SJCRH30 (cell line): ENCODE data around the gene CELF5. TPM values are rescaled to one million over a fixed set of nuclear protein-coding genes. Genes with fewer than 3 reads are reported as not detected.

Experiments used
- DNase-seq, 2 experiments: peaks; one replicate each; pipeline ENCODE4 v3.0.0-alpha.2; 2015 to 2020
- H3K27ac ChIP-seq: fragments of 250-450 bp; sonication (Bioruptor Pico); 2 replicates; pipeline ENCODE4 v1.5.1; 2020; ENCODE audit warnings: mild to moderate bottlenecking, moderate library complexity
- H3K27me3 ChIP-seq: fragments of 250-450 bp; sonication (Bioruptor Pico); 2 replicates; pipeline ENCODE4 v1.5.1; 2020; ENCODE audit warnings: mild to moderate bottlenecking, moderate library complexity
- H3K36me3 ChIP-seq: fragments of 250-450 bp; sonication (Bioruptor Pico); 2 replicates; pipeline ENCODE4 v1.5.1; 2020; ENCODE audit warnings: mild to moderate bottlenecking, moderate library complexity
- H3K4me1 ChIP-seq: fragments of 250-450 bp; sonication (Bioruptor Pico); 2 replicates; pipeline ENCODE4 v1.5.1; 2020; ENCODE audit warnings: mild to moderate bottlenecking, moderate library complexity
- H3K4me3 ChIP-seq: fragments of 250-450 bp; sonication (Bioruptor Pico); 2 replicates; pipeline ENCODE4 v1.5.1; 2020; ENCODE audit warnings: mild to moderate bottlenecking, moderate library complexity
- H3K9me3 ChIP-seq: fragments of 250-450 bp; sonication (Bioruptor Pico); replicated peaks from 2 replicates; pipeline ENCODE4 v1.5.1; 2020; ENCODE audit warnings: mild to moderate bottlenecking, moderate library complexity
- total RNA-seq: library from RNA; depleted of rRNA; stranded (reverse); fragments of >200 nt; shearing (Covaris generic); gene quantifications from 2 replicates; pipeline ENCODE4 v1.2.3, GENCODE V29; 2014; rRNA removed

CELF5 gene
- total RNA-seq, result not detected in 2 replicates

- Histone ChIP-seq H3K27me3 (peaks cover 24% of the 10 kb centered on the region), H3K4me1 (no peaks in the 10 kb centered on the region), H3K4me3 (no peak within 1 kb of the TSS), H3K36me3 (no peaks in the 10 kb centered on the region), H3K9me3 (no peaks in the 10 kb centered on the region), H3K27ac (no peak within 1 kb of the TSS)
- DNase-seq, result peak; percentile 43 to 56
Observed at GRCh38 chr19:3224346-3225168, at the start of gene CELF5. Gene CELF5 (plus strand): TSS chr19:3224661. CDS start chr19:3224740, 79 bp downstream.

DNA sequence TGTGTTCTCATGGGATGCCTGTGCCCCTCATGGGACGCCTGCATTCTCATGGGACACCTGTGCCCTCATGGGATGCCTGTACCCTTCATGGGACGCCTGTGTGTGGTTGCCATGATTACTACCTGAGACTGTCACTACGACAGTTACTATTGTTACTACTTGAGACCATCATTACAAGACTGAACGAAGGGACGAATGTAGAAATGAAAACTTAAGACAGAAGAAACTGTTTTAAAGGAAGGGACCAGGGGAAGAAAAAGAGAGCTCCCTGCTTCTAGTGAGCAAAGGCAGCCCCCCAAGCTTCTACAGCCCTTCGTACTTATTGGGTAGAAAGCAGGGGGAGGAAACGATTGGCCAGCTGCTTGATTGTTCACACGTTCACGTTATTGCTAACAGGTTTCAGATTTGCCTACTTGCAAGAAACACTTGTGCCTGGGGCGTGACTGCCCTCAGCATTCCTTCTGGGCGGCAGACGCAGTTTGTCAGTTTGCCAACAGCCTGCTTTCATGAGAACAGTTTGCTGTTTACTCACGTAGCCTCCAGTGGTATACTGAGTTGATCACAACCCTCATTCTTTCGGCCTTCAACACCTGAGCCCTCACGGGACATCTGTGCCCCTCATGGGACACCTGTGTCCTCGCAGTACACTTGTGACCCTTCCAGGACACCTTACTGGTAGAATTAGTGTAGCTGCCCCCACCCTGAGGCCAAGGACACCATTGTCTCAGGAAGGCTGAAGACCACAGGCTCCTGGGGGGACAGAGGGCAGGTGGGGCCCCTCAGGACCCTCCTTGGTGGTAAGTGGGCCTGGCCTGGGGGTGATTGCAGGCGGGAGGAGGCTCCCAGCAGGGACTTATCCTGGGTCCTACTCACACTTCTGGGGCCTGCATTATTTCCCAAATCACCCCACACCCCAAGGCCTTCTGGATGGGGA, 48.4 kb upstream of the CELF5 start:
- H3K4me3 ChIP-seq, result no peak overlapping the region
- H3K9me3 ChIP-seq, result no peaks in the 10 kb centered on the region
- DNase-seq, result no peak
- H3K36me3 ChIP-seq, result no peaks in the 10 kb centered on the region
- no peaks in the 10 kb centered on the region for H3K4me1 ChIP-seq
- no peaks in the 10 kb centered on the region for H3K27me3 ChIP-seq
- no peak overlapping the region for H3K27ac ChIP-seq

DNA sequence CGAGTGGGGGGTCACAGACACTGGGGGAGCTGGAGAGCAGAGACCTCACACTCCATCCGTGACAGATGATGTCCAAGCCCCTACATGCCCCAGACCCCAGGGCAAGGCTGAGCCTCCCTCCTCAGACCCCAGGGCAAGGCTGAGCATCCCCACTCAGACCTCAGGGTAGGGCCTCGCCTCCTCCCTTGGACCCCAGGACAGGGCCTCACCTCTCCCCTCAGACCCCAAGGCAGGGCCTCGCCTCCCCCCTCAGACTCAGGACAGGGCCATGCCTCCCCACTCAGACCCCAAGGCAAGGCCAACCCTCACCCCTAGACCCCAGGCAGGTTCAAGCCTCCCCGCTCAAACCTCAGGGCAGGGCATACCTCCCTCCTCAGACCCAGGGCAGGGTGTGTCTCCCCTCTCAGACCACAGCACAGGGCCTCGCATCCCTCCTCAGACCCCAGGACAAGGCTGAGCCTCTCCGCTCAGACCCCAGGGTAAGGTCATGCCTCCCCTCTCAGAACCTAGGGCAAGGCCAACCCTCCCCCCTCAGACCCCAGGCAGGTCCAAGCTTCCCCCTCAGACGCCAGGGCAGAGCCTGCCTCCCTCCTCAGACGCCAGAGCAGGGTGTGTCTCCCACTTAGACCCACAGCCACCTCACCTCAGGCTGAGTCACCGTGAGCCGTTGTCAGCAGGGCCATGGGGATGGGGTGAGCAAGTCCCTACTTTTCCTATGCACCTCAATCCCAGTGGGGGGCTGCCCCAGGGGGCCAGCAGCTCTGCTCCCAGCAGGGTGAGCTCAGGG, 47.6 kb upstream of the CELF5 start:
- Histone ChIP-seq H3K4me3 (no peak overlapping the region), H3K36me3 (no peaks in the 10 kb centered on the region), H3K27ac (no peak overlapping the region), H3K27me3 (no peaks in the 10 kb centered on the region), H3K9me3 (no peaks in the 10 kb centered on the region), H3K4me1 (no peaks in the 10 kb centered on the region)
- no peak for DNase-seq

GRCh38 chr19:3178377-3178972, 46.0 kb upstream of the CELF5 start, which contains the start of gene S1PR4:
Gene S1PR4 (plus strand): TSS chr19:3178769. CDS start chr19:3178793, 24 bp downstream.
- Histone ChIP-seq H3K27ac (no peak within 1 kb of the TSS), H3K36me3 (no peaks in the 10 kb centered on the region), H3K9me3 (no peaks in the 10 kb centered on the region), H3K4me3 (no peak within 1 kb of the TSS), H3K4me1 (no peaks in the 10 kb centered on the region), H3K27me3 (no peaks in the 10 kb centered on the region)
- peak in 1 of 2 experiments; percentile 28 for DNase-seq

DNA sequence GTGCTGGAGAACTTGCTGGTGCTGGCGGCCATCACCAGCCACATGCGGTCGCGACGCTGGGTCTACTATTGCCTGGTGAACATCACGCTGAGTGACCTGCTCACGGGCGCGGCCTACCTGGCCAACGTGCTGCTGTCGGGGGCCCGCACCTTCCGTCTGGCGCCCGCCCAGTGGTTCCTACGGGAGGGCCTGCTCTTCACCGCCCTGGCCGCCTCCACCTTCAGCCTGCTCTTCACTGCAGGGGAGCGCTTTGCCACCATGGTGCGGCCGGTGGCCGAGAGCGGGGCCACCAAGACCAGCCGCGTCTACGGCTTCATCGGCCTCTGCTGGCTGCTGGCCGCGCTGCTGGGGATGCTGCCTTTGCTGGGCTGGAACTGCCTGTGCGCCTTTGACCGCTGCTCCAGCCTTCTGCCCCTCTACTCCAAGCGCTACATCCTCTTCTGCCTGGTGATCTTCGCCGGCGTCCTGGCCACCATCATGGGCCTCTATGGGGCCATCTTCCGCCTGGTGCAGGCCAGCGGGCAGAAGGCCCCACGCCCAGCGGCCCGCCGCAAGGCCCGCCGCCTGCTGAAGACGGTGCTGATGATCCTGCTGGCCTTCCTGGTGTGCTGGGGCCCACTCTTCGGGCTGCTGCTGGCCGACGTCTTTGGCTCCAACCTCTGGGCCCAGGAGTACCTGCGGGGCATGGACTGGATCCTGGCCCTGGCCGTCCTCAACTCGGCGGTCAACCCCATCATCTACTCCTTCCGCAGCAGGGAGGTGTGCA, 45.3 kb upstream of the CELF5 start:
- Histone ChIP-seq H3K4me1 (no peaks in the 10 kb centered on the region), H3K36me3 (no peaks in the 10 kb centered on the region), H3K9me3 (no peaks in the 10 kb centered on the region), H3K27ac (no peak overlapping the region), H3K4me3 (no peak overlapping the region), H3K27me3 (no peaks in the 10 kb centered on the region)
- DNase-seq, result no peak

DNA sequence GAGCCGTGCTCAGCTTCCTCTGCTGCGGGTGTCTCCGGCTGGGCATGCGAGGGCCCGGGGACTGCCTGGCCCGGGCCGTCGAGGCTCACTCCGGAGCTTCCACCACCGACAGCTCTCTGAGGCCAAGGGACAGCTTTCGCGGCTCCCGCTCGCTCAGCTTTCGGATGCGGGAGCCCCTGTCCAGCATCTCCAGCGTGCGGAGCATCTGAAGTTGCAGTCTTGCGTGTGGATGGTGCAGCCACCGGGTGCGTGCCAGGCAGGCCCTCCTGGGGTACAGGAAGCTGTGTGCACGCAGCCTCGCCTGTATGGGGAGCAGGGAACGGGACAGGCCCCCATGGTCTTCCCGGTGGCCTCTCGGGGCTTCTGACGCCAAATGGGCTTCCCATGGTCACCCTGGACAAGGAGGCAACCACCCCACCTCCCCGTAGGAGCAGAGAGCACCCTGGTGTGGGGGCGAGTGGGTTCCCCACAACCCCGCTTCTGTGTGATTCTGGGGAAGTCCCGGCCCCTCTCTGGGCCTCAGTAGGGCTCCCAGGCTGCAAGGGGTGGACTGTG, 44.6 kb upstream of the CELF5 start:
- no peaks in the 10 kb centered on the region for H3K9me3 ChIP-seq
- H3K36me3 ChIP-seq, result no peaks in the 10 kb centered on the region
- H3K4me1 ChIP-seq, result no peaks in the 10 kb centered on the region
- H3K27me3 ChIP-seq, result no peaks in the 10 kb centered on the region
- no peak overlapping the region for H3K27ac ChIP-seq
- no peak for DNase-seq
- no peak overlapping the region for H3K4me3 ChIP-seq

DNA sequence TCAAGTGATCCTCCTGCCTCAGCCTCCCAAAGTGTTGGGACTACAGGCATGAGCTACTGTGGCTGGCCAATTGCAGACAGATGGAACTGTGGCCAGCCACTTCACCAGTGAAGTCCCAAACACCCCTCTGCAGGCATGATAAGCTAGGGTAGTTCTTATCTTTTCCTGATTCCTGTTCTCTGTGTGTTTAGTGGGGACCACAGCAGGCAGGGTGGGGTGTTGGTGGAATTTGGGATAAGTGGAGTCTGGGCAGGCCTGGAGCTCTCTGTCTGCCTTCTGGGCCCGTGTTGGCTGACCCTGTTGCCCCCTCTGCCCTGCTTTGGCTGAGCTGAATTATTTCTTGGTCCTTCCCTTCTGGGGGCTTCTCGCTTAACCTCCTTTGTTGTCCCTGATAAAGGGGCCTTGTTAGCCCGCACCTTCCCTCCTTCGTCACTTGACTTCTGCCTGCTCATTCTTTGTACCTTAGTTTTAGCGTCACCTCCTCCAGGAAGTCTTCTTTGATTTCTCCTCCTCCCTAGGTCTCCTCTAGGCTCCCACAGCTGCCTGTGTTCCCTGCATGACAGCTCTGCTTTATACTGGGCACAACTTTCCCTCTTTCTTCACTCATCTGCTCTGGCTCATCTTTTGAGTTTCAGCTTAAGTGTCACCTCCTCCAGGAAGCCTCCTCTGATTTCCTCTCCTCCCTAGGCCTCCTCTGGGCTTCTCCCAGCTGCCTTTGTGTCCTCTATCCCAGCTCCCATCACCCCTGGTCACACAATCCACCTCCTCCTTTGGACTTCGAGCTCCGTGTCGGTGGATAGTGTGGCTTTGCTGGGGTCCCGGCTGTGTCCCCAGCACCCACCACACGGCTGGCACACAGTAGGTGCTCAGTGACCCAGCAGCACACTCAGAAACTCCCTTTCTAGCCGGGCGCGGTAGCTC, 40.5 kb upstream of the CELF5 start:
- H3K27me3 ChIP-seq, result no peaks in the 10 kb centered on the region
- DNase-seq, result no peak
- H3K4me3 ChIP-seq, result no peak overlapping the region
- no peak overlapping the region for H3K27ac ChIP-seq
- H3K4me1 ChIP-seq, result no peaks in the 10 kb centered on the region; the same call in 1 of the 2 replicates
- no peaks in the 10 kb centered on the region for H3K9me3 ChIP-seq
- no peaks in the 10 kb centered on the region; the same call in 1 of the 2 replicates for H3K36me3 ChIP-seq

DNA sequence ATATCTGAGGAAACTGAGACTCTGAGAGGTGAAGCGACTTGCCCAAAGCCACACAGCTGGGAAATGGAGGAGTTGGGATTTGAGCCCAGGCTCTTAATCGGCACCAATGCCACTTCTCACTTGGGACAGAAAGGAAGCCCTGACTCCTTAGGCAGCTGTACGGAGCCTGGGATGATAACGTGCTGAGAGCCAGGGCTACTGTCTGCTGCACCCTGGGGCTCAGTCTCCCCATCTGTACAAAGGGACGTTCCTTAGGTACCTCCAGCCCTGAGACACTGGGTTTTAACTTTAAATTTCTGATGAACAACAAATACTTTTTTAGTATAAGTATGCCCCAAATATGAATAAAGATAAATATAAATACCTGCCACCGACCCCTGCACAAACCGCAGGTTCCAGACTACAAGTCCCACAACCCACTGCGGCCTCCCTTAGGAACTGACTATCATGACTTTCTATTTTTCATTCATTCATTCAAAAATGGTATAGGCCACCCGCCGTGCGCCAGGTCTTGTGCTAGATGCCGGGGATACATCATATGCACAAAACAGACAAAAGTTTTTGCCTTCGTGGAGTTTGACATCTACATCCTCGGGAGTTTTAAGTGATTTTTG, 39.5 kb upstream of the CELF5 start:
- H3K36me3 ChIP-seq, result no peaks in the 10 kb centered on the region; the same call in 1 of the 2 replicates
- H3K4me3 ChIP-seq, result peak overlapping the region; percentile 98
- H3K27ac ChIP-seq, result peak overlapping the region; percentile 76
- no peaks in the 10 kb centered on the region for H3K9me3 ChIP-seq
- H3K4me1 ChIP-seq, result no peaks in the 10 kb centered on the region; the same call in 1 of the 2 replicates
- no peaks in the 10 kb centered on the region for H3K27me3 ChIP-seq
- DNase-seq, result peak; percentile 72 to 80

DNA sequence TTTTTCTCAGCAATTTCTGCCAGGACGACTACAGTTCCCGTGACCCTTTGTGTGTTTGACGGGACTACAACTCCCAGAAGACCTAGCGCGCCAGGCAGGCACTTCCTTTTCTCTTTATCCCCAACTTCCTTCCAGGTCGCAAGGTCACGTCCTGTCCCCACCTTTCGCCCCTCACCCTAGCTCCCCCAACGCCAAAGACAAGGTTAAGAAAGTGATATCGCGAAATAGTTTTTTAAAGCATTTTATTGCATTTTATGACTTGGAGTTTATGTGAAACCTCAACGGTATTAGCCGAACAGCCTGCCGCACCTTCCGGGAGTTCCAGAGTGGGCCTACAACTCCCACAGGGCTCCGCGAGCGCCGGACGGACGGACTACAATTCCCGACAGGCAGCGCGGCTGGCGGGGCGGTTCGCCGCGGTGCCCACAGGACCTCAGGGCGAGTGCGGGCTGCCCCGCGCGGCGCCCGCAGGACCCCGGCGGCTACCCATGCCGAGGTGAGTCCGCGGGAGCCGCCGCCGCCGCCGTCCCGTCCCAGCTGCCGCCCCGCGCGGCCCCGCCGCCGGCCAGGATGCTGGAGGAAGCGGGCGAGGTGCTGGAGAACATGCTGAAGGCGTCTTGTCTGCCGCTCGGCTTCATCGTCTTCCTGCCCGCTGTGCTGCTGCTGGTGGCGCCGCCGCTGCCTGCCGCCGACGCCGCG, 38.9 kb upstream of the CELF5 start, which contains the start of gene NCLN:
Gene NCLN (plus strand): TSS at position 470 of the 699 bp plus-strand sequence. CDS start 101 bp downstream, at position 571.
- peak; percentile 94 for DNase-seq
- Histone ChIP-seq H3K27me3 (no peaks in the 10 kb centered on the region), H3K36me3 (no peaks in the 10 kb centered on the region; the same call in 1 of the 2 replicates), H3K27ac (peak within 1 kb of the TSS; percentile 76), H3K4me3 (peak within 1 kb of the TSS; percentile 98), H3K9me3 (no peaks in the 10 kb centered on the region), H3K4me1 (no peaks in the 10 kb centered on the region; the same call in 1 of the 2 replicates)

DNA sequence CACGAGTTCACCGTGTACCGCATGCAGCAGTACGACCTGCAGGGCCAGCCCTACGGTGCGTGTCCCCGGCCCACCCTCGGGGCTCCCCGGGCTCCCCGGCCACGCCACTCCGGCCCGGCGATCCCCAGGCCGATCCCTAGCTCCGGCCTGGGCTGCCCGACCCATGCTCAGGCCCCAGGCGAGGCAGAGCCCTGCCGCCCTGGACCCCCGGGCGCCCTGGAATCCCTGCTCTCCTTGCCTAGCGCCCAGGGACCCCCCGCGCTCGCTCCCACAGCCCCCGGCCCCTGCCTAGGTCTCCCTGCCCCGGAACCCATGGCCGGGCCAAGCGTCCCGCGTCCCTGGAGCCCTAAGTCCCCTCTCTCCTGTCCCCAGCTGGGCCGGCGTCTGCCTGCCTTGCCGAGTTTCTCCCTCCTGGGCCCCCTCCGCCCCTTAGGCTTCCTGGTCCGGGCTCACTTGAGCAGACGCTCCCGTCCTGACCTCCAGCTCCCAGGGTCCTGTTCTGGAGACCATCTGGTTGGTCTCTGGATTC, 38.2 kb upstream of the CELF5 start:
- no peak for DNase-seq
- H3K4me3 ChIP-seq, result peak overlapping the region; percentile 98
- H3K27me3 ChIP-seq, result no peaks in the 10 kb centered on the region
- H3K27ac ChIP-seq, result peak overlapping the region; percentile 29; the same call in 1 of the 2 replicates
- no peaks in the 10 kb centered on the region; the same call in 1 of the 2 replicates for H3K4me1 ChIP-seq
- H3K9me3 ChIP-seq, result no peaks in the 10 kb centered on the region
- no peaks in the 10 kb centered on the region; the same call in 1 of the 2 replicates for H3K36me3 ChIP-seq
